Measurements from ENCODE around the gene ADGRF3.

DNA sequence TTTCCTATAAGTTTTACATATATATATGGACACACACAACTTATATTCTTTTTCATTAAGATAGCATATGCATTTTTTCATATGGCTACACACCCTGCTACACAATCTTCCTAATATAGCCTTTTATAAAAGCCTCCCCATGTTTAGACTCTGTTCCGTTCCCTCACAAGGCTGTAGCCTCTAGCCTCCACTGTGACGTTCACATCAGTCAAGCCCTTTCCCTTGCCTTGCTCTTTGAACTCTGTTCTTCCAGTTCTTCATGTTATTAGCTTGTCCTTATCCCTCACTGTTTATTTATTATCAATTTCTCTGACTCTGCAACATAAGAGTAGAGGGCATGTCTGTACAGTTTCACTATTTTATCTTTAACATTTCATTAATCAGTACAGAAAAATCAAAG, 63.0 kb downstream of the ADGRF3 start:
- TF ChIP-seq, protein P1, sequence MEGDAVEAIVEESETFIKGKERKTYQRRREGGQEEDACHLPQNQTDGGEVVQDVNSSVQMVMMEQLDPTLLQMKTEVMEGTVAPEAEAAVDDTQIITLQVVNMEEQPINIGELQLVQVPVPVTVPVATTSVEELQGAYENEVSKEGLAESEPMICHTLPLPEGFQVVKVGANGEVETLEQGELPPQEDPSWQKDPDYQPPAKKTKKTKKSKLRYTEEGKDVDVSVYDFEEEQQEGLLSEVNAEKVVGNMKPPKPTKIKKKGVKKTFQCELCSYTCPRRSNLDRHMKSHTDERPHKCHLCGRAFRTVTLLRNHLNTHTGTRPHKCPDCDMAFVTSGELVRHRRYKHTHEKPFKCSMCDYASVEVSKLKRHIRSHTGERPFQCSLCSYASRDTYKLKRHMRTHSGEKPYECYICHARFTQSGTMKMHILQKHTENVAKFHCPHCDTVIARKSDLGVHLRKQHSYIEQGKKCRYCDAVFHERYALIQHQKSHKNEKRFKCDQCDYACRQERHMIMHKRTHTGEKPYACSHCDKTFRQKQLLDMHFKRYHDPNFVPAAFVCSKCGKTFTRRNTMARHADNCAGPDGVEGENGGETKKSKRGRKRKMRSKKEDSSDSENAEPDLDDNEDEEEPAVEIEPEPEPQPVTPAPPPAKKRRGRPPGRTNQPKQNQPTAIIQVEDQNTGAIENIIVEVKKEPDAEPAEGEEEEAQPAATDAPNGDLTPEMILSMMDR (IDR thresholded peaks at IDR 0.05; ENCODE audit: low read length), result no peak
- no peak for TF ChIP-seq EZH2 (IDR thresholded peaks at IDR 0.05; ENCODE audit: borderline replicate concordance, low read length)

All from OCI-LY1 (cell line).